Activated CD4-positive, alpha-beta T cell treated with anti-CD3 and anti-CD28 coated beads, Interleukin-2, amount 10 ng/mL, durations not matched to agents 24 days and 14 days (primary cell): ENCODE results near the gene RIPOR3. TPM values are rescaled to one million over a fixed set of nuclear protein-coding genes. Genes with fewer than 3 reads are reported as not detected.
A peak's percentile ranks its signal among the peaks of the same experiment; 100 is the strongest.

Source experiments
- DNase-seq: peaks from one replicate; pipeline ENCODE4 v3.0.0; 2022
- H3K27ac Mint-ChIP-seq: one replicate; pipeline ENCODE4 v1.8.0; 2022; ENCODE audit warnings: mild to moderate bottlenecking, mixed read lengths
- H3K27me3 Mint-ChIP-seq: one replicate; pipeline ENCODE4 v1.8.0; 2022; ENCODE audit warnings: mixed read lengths
- H3K36me3 Mint-ChIP-seq: one replicate; pipeline ENCODE4 v1.8.0; 2022; ENCODE audit warnings: low read depth, mild to moderate bottlenecking, mixed read lengths
- H3K4me1 Mint-ChIP-seq: one replicate; pipeline ENCODE4 v1.8.0; 2021; ENCODE audit warnings: mixed read lengths
- H3K4me3 Mint-ChIP-seq: one replicate; pipeline ENCODE4 v1.8.0; 2022; ENCODE audit warnings: mild to moderate bottlenecking, moderate library complexity, mixed read lengths
- H3K9me3 Mint-ChIP-seq: one replicate; pipeline ENCODE4 v1.8.0; 2021; ENCODE audit warnings: mixed read lengths
- intact Hi-C: fragments of 100-400 bp; cut with micrococcal nuclease; formaldehyde crosslinking; loops from one replicate; pipeline ENCODE4 v1.15.1; 2023
- total RNA-seq: library from RNA; stranded (reverse); gene quantifications from 2 replicates; pipeline ENCODE4 v1.2.3, GENCODE V29; 2022

Gene RIPOR3, protein sequence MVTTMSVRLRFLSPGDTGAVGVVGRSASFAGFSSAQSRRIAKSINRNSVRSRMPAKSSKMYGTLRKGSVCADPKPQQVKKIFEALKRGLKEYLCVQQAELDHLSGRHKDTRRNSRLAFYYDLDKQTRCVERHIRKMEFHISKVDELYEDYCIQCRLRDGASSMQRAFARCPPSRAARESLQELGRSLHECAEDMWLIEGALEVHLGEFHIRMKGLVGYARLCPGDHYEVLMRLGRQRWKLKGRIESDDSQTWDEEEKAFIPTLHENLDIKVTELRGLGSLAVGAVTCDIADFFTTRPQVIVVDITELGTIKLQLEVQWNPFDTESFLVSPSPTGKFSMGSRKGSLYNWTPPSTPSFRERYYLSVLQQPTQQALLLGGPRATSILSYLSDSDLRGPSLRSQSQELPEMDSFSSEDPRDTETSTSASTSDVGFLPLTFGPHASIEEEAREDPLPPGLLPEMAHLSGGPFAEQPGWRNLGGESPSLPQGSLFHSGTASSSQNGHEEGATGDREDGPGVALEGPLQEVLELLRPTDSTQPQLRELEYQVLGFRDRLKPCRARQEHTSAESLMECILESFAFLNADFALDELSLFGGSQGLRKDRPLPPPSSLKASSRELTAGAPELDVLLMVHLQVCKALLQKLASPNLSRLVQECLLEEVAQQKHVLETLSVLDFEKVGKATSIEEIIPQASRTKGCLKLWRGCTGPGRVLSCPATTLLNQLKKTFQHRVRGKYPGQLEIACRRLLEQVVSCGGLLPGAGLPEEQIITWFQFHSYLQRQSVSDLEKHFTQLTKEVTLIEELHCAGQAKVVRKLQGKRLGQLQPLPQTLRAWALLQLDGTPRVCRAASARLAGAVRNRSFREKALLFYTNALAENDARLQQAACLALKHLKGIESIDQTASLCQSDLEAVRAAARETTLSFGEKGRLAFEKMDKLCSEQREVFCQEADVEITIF
- not detected in 2 replicates for total RNA-seq

DNA sequence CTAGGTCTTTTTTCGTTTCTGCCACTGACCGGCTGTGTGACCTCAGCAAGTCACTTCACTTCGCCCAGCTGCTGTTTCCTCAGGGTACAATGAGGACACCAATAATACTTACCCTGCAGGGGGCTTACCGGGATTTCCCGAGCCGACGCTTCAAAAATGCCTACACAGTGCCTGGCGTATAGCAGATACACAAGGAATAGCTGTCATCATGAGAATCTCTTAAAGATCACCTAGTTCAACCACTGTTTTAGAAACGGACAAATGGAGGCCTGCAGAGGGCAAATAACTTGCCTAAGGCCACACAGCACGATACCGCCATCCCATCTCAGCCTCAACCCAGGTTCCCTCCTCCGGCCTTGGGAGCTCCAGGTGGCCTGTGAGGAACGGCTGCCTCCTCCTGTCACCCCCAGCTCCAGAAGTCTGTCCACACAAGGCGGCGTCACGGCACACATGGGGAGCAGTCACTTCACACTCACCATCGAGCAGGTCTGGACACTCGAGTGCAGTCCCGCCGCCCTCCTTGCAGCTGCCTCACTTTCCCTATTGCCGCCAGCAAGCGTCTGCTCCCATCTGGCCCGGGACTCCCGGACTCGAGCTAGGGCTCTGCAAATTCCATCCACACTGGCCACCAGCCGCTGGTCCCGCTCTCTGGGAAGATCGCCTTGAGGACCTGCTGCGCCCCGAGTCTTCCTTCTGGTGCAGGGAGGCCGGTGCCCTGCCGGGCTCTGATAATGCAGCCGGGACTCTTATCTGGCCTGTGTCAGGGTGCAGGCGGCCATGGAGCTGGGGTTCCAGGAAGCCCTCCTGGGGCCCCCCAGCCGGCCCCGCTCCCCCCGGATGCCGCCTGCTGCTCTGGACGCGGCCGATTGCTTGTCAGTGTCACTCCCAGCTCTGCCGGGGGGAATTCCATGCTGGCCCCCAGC, at the start of gene RIPOR3:
Gene RIPOR3, minus strand, starts transcription at position 893 of the 923 bp plus-strand sequence. Its CDS starts 414 bp downstream, at position 479.
- no peak for DNase-seq

DNA sequence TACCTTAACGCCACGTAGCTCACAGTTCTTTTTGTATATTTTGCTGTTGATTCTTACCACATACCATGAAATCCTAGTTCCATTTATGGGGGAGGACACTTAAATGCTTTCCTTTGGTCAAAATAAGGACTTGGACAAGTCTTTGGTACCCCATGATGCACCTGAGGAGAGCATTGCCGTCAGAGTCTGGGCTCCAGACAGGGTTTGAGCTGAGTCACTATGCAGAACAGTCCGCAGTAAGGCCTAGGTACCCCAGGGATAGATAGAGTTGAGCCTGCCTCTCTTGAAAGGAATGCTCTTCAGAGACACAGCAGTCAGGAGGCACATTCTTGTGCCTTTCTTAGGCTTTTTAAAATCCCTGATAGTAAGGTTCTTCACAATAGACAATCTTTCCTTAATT, 46.0 kb upstream of the RIPOR3 start:
- intact Hi-C loops, result loop anchor here (10.0 kb wide), 1 partner anchor 223 kb away; the partner anchor contains the start of gene PTPN1
- H3K27me3 Mint-ChIP-seq, result no peaks in the 10 kb centered on the region
- no peaks in the 10 kb centered on the region for H3K9me3 Mint-ChIP-seq
- H3K36me3 Mint-ChIP-seq, result peaks cover 14% of the 10 kb centered on the region
- H3K4me1 Mint-ChIP-seq, result peaks cover 19% of the 10 kb centered on the region
- no peak overlapping the region for H3K27ac Mint-ChIP-seq
- H3K4me3 Mint-ChIP-seq, result no peak overlapping the region
- no peak for DNase-seq

More for the DNA sequence above, at the start of gene RIPOR3:
- no peaks in the 10 kb centered on the region for H3K36me3 Mint-ChIP-seq
- peaks cover 6% of the 10 kb centered on the region for H3K4me1 Mint-ChIP-seq
- intact Hi-C loops, result loop anchor here (10.0 kb wide), 1 partner anchor 624 kb away; no protein-coding TSS in a partner anchor
- no peak within 1 kb of the TSS for H3K27ac Mint-ChIP-seq
- no peak within 1 kb of the TSS for H3K4me3 Mint-ChIP-seq
- peaks cover 50% of the 10 kb centered on the region for H3K27me3 Mint-ChIP-seq
- H3K9me3 Mint-ChIP-seq, result no peaks in the 10 kb centered on the region

DNA sequence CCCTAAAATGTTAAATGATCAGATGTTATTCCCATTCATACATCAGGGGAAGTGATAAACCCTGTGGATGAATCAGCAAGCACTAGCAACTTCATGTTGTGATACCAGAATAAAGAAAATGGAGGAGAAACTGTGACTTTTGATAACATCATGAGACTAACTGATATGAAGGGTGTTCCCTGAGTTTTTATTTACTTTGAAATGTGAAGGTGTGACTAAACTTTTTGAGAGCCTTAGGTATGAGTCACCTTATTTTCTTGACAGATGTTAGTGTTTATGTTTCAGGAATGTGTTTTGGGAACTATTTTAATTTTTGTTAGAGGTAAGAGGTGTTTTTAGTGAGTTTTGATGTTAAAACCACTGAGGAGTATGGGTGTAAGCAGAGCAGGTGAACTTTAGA, 44.5 kb upstream of the RIPOR3 start:
- H3K4me3 Mint-ChIP-seq, result no peak overlapping the region
- peaks cover 24% of the 10 kb centered on the region for H3K4me1 Mint-ChIP-seq
- no peak for DNase-seq
- H3K9me3 Mint-ChIP-seq, result no peaks in the 10 kb centered on the region
- H3K36me3 Mint-ChIP-seq, result peaks cover 17% of the 10 kb centered on the region
- H3K27ac Mint-ChIP-seq, result peak overlapping the region; percentile 3
- H3K27me3 Mint-ChIP-seq, result no peaks in the 10 kb centered on the region
- intact Hi-C loops, result loop anchor here (10.0 kb wide), 1 partner anchor 221 kb away; the partner anchor contains the start of gene PTPN1

DNA sequence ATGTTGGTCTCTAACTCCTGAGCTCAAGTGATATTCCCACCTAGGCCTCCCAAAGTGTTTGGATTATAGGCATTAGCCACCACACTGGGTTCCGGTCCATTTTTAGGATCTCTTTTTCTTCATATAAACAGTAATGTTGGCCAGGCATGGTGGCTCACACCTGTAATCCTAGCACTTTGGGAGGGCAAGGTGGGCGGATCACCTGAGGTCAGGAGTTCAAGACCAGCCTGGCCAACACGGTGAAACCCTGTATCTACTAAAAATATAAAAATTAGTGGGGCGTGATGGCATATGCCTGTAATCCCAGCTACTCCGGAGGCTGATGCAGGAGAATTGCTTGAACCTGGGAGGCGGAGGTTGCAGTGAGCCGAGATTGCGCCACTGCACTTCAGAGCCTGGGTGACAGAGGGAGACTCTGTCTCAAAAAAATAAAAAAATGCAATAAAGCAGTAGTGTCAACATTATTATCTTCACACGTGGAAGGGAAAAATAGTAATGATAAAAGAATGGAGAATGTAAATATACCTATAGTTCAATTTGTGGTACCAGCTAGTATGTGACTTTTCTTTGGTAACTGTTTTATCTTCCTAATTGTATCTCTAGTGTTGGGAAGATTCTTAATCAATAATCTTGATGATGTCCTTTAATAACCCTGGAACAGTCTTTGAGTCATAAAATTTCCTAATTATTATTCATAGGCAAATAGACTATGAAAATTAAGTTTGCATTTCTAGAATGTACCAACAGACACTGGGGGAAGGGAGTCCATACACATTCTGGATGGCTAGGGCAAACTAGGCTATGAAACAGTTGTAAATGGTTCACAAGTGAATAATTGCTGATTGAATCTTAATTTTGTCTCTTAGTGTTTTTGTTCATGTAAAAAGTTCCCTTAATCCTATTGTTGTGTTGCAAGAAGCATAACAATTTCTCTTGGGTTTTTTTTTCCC, 43.7 kb upstream of the RIPOR3 start:
- H3K4me1 Mint-ChIP-seq, result peaks cover 25% of the 10 kb centered on the region
- intact Hi-C loops, result loop anchor here (5.0 to 10.0 kb wide), 3 partner anchors 57 to 753 kb away; partner anchors contain the start of genes PTPN1 and SNAI1
- H3K27me3 Mint-ChIP-seq, result no peaks in the 10 kb centered on the region
- H3K9me3 Mint-ChIP-seq, result no peaks in the 10 kb centered on the region
- DNase-seq, result no peak
- no peak overlapping the region for H3K27ac Mint-ChIP-seq
- no peak overlapping the region for H3K4me3 Mint-ChIP-seq
- H3K36me3 Mint-ChIP-seq, result peaks cover 15% of the 10 kb centered on the region

DNA sequence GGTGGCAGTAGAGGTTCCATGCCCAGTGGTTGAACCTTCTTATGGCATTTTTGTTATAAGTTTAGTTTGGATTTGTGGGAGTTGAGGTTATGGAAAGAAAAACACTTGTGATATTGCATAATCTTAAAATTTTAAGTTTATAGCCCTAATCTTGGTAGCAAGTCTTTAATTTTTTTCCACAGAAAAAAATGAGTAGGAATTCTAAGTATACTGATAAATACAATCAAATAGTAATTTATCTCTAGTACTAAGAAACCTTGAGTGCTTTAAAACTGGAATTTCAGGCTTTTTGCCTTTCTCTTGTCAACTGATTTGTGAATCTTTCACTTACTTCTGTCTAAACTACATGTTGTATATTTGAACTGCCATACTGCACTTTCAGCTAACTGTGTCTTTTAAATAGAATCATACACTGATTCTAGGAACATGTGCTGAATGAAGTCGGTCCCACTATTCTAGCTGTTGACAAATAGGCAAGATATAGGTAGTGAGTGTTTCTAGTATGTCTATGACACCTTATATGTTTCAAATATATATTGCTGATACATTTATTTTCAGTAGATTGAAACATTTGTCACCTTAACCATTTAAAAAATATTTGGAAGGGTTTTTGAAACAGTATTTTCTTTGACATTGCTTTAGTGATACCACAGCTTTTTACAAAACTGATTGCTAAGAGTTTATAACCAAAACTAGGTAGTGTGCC, 42.5 kb upstream of the RIPOR3 start:
- Mint-ChIP-seq H3K4me1 (peaks cover 25% of the 10 kb centered on the region), H3K9me3 (no peaks in the 10 kb centered on the region), H3K4me3 (no peak overlapping the region), H3K36me3 (peaks cover 11% of the 10 kb centered on the region), H3K27me3 (no peaks in the 10 kb centered on the region), H3K27ac (no peak overlapping the region)
- DNase-seq, result no peak
- intact Hi-C loops, result loop anchor here (5.0 to 10.0 kb wide), 3 partner anchors 59 to 751 kb away; partner anchors contain the start of genes PTPN1 and SNAI1

DNA sequence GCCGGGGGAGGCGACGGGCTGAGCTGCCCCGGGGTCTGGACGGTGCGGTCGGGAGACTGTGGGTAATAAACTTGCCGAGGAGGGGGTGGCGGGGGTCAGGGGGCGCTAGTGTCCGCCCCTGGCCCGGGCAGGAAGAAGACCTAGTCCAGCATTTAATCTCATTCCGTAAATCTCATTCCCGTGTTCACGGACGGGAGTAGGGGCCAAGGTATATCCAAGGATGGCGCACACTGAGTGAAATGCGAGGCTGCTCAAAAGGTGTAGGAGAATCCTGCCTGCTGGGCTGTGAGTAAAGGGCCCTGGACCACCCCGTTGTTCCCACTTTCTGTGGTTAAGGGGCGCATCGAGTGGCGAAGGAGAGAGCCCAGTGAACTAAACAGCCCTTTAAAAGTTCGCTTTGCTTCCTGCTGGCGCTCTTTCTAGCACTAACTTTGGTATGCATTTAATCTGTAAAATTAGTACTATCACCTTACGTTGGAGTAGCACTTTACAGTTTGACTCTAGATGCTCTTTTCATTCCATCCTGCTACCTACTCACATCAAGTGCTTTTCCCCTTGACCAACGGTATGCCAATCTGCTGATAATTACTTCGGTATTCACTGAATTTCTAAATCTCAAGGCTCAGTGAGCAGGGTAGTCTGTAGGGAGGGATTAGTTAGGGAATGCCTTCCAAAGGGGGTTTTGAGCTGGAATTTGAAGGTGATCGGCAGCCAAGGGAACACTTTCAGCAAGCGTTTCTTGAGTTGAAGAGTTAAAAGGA, 40.8 kb upstream of the RIPOR3 start:
- H3K27ac Mint-ChIP-seq, result peak overlapping the region; percentile 65
- peak; percentile 71 for DNase-seq
- intact Hi-C loops, result loop anchor here (2.0 to 10.0 kb wide), 7 partner anchors 15 to 750 kb away; partner anchors contain the start of genes CEBPB, PTPN1, SNAI1 and UBE2V1
- H3K4me3 Mint-ChIP-seq, result peak overlapping the region; percentile 86
- H3K9me3 Mint-ChIP-seq, result no peaks in the 10 kb centered on the region
- peaks cover 8% of the 10 kb centered on the region for H3K36me3 Mint-ChIP-seq
- peaks cover 26% of the 10 kb centered on the region for H3K4me1 Mint-ChIP-seq
- no peaks in the 10 kb centered on the region for H3K27me3 Mint-ChIP-seq

DNA sequence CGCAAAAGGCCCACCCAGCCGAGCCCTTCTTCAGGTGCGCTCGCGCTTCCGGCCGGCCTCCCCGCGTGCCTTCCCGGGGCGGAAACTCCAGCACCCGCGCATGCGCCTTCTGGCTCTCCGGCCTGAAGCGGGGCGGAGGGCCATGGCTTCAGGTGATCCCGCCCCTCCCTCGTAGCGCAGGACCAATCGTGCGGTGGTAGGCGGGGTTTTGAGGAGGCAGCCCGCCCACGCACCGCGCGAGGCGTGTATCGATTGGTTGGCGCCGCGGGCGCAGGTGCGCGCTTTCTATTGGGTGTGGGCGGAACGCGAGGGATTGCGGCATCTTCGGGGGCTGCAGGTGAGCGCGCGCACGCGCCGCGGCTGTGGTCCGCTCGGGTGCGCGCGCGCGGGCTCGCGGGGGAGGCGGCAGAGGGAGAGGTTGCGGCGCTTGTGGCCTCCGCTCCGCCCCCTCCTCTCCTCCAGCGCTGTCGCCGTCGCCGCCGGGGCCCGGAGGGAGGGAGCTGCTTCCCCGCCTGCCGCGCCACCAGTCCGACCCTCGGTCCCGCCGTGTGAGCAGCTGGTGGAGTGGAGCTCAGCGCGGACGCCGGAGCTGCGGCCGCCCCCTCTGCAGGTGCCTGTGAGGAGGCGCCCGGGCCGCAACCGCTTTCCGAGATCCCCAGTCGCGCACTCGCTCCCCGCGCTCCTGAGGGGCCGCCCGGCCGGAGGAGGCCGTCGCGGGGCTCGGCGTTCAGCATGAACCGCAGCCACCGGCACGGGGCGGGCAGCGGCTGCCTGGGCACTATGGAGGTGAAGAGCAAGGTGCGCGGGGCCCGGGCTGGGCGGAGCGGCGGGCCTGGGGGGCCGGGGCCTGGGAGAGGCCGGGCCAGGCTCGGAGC, 40.0 kb upstream of the RIPOR3 start, which contains the start of gene PARD6B:
Gene PARD6B, plus strand, starts transcription at position 526 of the 875 bp plus-strand sequence. Its CDS starts 207 bp downstream, at position 733.
- intact Hi-C loops, result loop anchor here (2.0 to 10.0 kb wide), 7 partner anchors 16 to 749 kb away; partner anchors contain the start of genes CEBPB, PTPN1, SNAI1 and UBE2V1
- peaks cover 30% of the 10 kb centered on the region for H3K4me1 Mint-ChIP-seq
- peak within 1 kb of the TSS; percentile 86 for H3K4me3 Mint-ChIP-seq

DNA sequence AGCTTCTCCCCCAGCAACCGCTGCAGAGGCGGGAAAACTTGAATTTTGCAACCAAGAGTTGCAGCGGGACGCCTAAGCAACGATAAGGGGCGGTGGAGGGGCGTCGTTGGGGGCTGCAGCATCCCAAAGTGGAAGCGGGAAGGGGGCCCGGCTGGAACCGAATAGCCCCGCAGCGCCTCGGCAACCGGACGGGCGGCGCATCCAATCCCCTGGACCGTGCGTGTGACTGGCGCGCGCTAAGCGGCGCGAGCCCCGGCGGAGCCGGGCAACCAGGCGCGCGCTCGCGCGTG, 39.4 kb upstream of the RIPOR3 start:
- peak overlapping the region; percentile 73 for H3K27ac Mint-ChIP-seq
- intact Hi-C loops, result loop anchor here (2.0 to 10.0 kb wide), 7 partner anchors 16 to 748 kb away; partner anchors contain the start of genes CEBPB, PTPN1, SNAI1 and UBE2V1
- H3K27me3 Mint-ChIP-seq, result no peaks in the 10 kb centered on the region
- DNase-seq, result no peak
- H3K9me3 Mint-ChIP-seq, result no peaks in the 10 kb centered on the region
- H3K4me1 Mint-ChIP-seq, result peaks cover 28% of the 10 kb centered on the region
- peak overlapping the region; percentile 86 for H3K4me3 Mint-ChIP-seq
- H3K36me3 Mint-ChIP-seq, result peaks cover 7% of the 10 kb centered on the region

More for the DNA sequence above, 40.0 kb upstream of the RIPOR3 start, which contains the start of gene PARD6B:
- peaks cover 8% of the 10 kb centered on the region for H3K36me3 Mint-ChIP-seq
- DNase-seq, result peak; percentile 100
- H3K9me3 Mint-ChIP-seq, result no peaks in the 10 kb centered on the region
- no peaks in the 10 kb centered on the region for H3K27me3 Mint-ChIP-seq
- peak within 1 kb of the TSS; percentile 91 for H3K27ac Mint-ChIP-seq

DNA sequence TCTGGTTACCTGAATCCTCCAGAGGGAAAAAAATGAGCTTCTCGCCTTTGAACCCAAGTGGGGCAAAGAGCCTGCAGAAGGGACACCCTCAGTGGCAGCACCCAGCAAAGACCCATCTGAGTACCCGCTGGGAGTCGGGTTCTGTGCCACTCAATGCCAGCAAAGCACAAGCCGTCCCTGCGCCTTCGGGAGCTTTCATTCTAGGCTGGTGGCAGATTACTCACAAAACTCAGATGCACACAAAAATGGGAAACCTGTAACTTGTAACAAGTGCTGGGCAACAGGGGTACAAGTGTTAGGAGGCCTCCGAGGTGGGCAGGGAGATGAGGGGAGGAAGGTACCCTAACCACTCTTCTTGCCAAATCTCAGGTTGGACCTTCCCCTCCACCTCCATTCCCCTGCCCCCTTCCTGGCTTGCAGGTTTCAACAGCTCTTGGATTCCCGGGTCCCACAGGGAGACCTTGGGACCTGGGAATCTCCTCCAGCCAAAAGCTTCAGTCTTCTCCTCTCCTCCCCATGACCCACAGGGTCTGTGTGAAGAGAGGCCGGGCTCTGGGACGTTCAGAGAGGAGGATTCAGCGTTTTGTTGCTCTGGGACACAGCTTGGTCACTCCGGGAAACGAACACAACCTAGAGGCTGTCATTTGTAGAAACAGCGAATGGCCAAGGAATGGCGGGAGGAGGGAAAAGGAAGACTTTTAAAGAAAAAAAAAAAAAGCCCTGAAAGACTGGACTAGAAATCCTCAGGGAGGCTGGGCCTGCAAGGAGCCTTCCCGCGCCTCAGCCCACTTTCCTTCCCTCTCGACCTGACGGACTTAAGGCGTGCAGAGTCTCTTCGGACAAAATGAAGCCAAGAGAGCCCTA, 38.8 kb upstream of the RIPOR3 start:
- H3K4me3 Mint-ChIP-seq, result peak overlapping the region; percentile 86
- peaks cover 7% of the 10 kb centered on the region for H3K36me3 Mint-ChIP-seq
- intact Hi-C loops, result loop anchor here (2.0 to 10.0 kb wide), 7 partner anchors 17 to 748 kb away; partner anchors contain the start of genes CEBPB, PTPN1, SNAI1 and UBE2V1
- H3K27ac Mint-ChIP-seq, result peak overlapping the region; percentile 73
- H3K27me3 Mint-ChIP-seq, result no peaks in the 10 kb centered on the region
- peak; percentile 63 for DNase-seq
- H3K9me3 Mint-ChIP-seq, result no peaks in the 10 kb centered on the region
- peaks cover 28% of the 10 kb centered on the region for H3K4me1 Mint-ChIP-seq
